ENCODE data around the gene SPON1.
"Not testable (repeated sequence)": the region's sequence is repeated elsewhere in the genome, so short reads cannot be mapped to it uniquely, and the experiment has no call there.

The SPON1 gene

GRCh38 chr11:13962562-13963168 is at the start of gene SPON1:
Gene SPON1, plus strand, starts transcription at chr11:13962723. Its CDS starts 182 bp downstream, at chr11:13962905.
- DNase-seq, result no peak

GRCh38 chr11:13917264-13917663 is 45.3 kb upstream of the SPON1 start:
- DNase-seq, result no peak

GRCh38 chr11:13917904-13918303 is 44.6 kb upstream of the SPON1 start:
- no peak for DNase-seq

GRCh38 chr11:13920756-13921155 is 41.8 kb upstream of the SPON1 start:
- DNase-seq, result no peak

GRCh38 chr11:13921545-13921944 is 41.0 kb upstream of the SPON1 start:
- no peak for DNase-seq

- no peak for DNase-seq
Measured at GRCh38 chr11:13923182-13923581, 39.3 kb upstream of the SPON1 start.

- no peak for DNase-seq
Measured at GRCh38 chr11:13923716-13924650, 38.5 kb upstream of the SPON1 start.

GRCh38 chr11:13924801-13925327 is 37.7 kb upstream of the SPON1 start:
- peak; percentile 52 for DNase-seq

GRCh38 chr11:13926366-13926765 is 36.2 kb upstream of the SPON1 start:
- not testable (repeated sequence) for DNase-seq

GRCh38 chr11:13926981-13927380 is 35.5 kb upstream of the SPON1 start:
- DNase-seq, result no peak

- DNase-seq, result no peak
Measured at GRCh38 chr11:13927481-13927880, 35.0 kb upstream of the SPON1 start.

- DNase-seq, result no peak
Measured at GRCh38 chr11:13928566-13929251, 33.8 kb upstream of the SPON1 start.

GRCh38 chr11:13929395-13929891 is 33.1 kb upstream of the SPON1 start:
- DNase-seq, result no peak

GRCh38 chr11:13931356-13931755 is 31.2 kb upstream of the SPON1 start:
- no peak for DNase-seq

GRCh38 chr11:13937154-13937553 is 25.4 kb upstream of the SPON1 start:
- not testable (repeated sequence) for DNase-seq

- not testable (repeated sequence) for DNase-seq
Measured at GRCh38 chr11:13938829-13939228, 23.7 kb upstream of the SPON1 start.

GRCh38 chr11:13939961-13940906 is 22.3 kb upstream of the SPON1 start:
- no peak for DNase-seq

- DNase-seq, result no peak
Measured at GRCh38 chr11:13940907-13941256, 21.6 kb upstream of the SPON1 start.

GRCh38 chr11:13941775-13942174 is 20.7 kb upstream of the SPON1 start:
- DNase-seq, result no peak

- DNase-seq, result no peak
Measured at GRCh38 chr11:13942378-13942777, 20.1 kb upstream of the SPON1 start.

GRCh38 chr11:13942971-13943381 is 19.5 kb upstream of the SPON1 start:
- no peak for DNase-seq

- no peak for DNase-seq
Measured at GRCh38 chr11:13944016-13944415, 18.5 kb upstream of the SPON1 start.

Measured in GF-D8 (cell line).